Testis (tissue), 2 donors: Measurements from ENCODE around the gene SPSB4.

Experiments used
- CTCF ChIP-seq, 3 experiments: fragments of 450-650 bp in 2 of 3; fragments of 200-600 bp in 1 of 3; sonication (generic) in 1 of 3; IDR thresholded peaks; one replicate each; pipeline ENCODE4 v1.5.1; 2016 to 2019; ENCODE audit warnings: antibody characterized with exemption in 3 of 3, mild to moderate bottlenecking in 2 of 3, moderate library complexity in 1 of 3
- POLR2A ChIP-seq: fragments of 450-650 bp; IDR thresholded peaks from one replicate; pipeline ENCODE4 v1.6.1; 2017; ENCODE audit warnings: antibody characterized with exemption, mild to moderate bottlenecking, moderate library complexity

- TF ChIP-seq CTCF (IDR thresholded peaks at IDR 0.05) (no peak), POLR2A (no peak)
Measured at GRCh38 chr3:141057436-141057835, 6.3 kb downstream of the SPSB4 start.
